Adrenal gland (tissue), 5 donors: ENCODE results near the gene SLC26A2.

ENCODE experiments used
- CTCF ChIP-seq, 6 experiments: fragments of 450-650 bp in 4 of 6; fragments of 200-600 bp in 2 of 6; sonication (generic) in 1 of 6; IDR thresholded peaks; 1 replicate in 5 of 6; 2 replicates in 1 of 6; pipeline versions ENCODE4 v1.5.1 to v1.8.0; 2016 to 2021; ENCODE audit warnings: antibody characterized with exemption in 6 of 6, mild to moderate bottlenecking in 2 of 6, moderate library complexity in 1 of 6
- POLR2A ChIP-seq, 2 donors: fragments of 450-650 bp; IDR thresholded peaks; one replicate each; pipeline ENCODE4 v1.6.1; 2017; ENCODE audit warnings: antibody characterized with exemption in 2 of 2, mild to moderate bottlenecking in 2 of 2, moderate library complexity in 1 of 2
- donor health status: DM: no; HTN: no; CAD: no.

GRCh38 chr5:149922950-149923349 lies 37.6 kb upstream of the SLC26A2 start:
- TF ChIP-seq POLR2A (IDR thresholded peaks at IDR 0.05) (no peak), CTCF (IDR thresholded peaks at IDR 0.05) (no peak)
